Large intestine (tissue), 3 donors: ENCODE results near the gene GTPBP1. TPM values are rescaled to one million over a fixed set of nuclear protein-coding genes. Genes with fewer than 3 reads are reported as not detected.

Experiments used
- DNase-seq, 2 donors: peaks; one replicate each; pipeline versions ENCODE4 v3.0.0 to v3.0.0-alpha.2; 2013
- H3K27ac ChIP-seq: one replicate; pipeline ENCODE4 v1.5.1; 2013; ENCODE audit warnings: low read length
- H3K27me3 ChIP-seq: 2 replicates; pipeline ENCODE4 v1.6.1; 2013; ENCODE audit warnings: low read length; ENCODE audit not compliant: control insufficient read depth, insufficient read depth
- H3K36me3 ChIP-seq: 2 replicates; pipeline ENCODE4 v1.6.1; 2013; ENCODE audit warnings: low read length; ENCODE audit not compliant: control insufficient read depth, insufficient read depth
- H3K4me1 ChIP-seq: one replicate; pipeline ENCODE4 v1.6.1; 2013; ENCODE audit warnings: low read length; ENCODE audit not compliant: control insufficient read depth, insufficient read depth
- H3K4me3 ChIP-seq: one replicate; pipeline ENCODE4 v1.5.1; 2013; ENCODE audit warnings: low read length
- H3K9me3 ChIP-seq: one replicate; pipeline ENCODE4 v1.6.1; 2013; ENCODE audit warnings: mild to moderate bottlenecking, low read depth, low read length, moderate library complexity; ENCODE audit not compliant: control insufficient read depth
- WGBS: methylation state at CpG from one replicate; pipeline ENCODE4 v1.1.5; 2013; ENCODE audit warnings: low lambda C conversion rate; ENCODE audit not compliant: insufficient coverage; 5-methylcytosine and 5-hydroxymethylcytosine counted together
- polyA plus RNA-seq: library from polyadenylated mRNA; unstranded; fragments of 120-200 nt; gene quantifications from one replicate; pipeline ENCODE4 v1.2.1, GENCODE V29; 2013

The GTPBP1 gene
- polyA plus RNA-seq, 1 donor = 57.4 TPM

DNA sequence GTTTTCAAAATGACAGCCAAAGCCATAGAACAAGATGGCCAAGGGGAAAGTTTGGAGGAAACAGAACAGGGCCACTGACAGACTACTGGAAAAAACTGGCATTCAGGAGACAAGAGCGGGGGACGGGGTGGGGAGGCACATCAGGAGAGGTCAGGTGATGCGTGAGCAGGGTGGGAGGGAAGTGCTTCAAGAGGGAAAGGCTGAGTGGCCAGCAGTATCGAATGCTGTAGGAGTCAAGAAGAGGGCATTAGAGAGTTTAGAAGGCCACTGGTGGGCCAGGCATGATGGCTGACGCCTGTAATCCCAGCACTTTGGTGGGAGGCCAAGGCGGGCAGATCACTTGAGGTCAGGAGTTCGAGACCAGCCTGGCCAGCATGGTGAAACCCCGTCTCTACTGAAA lies 8.2 kb downstream of the GTPBP1 start:
- DNase-seq = no peak
- no CpG with 5 or more reads among the region's 8 CpGs for WGBS
- H3K27me3 ChIP-seq = no peaks in the 10 kb centered on the region
- no peaks in the 10 kb centered on the region for H3K4me1 ChIP-seq
- no peak overlapping the region for H3K4me3 ChIP-seq
- peaks cover 56% of the 10 kb centered on the region for H3K36me3 ChIP-seq
- no peaks in the 10 kb centered on the region for H3K9me3 ChIP-seq
- H3K27ac ChIP-seq = no peak overlapping the region

DNA sequence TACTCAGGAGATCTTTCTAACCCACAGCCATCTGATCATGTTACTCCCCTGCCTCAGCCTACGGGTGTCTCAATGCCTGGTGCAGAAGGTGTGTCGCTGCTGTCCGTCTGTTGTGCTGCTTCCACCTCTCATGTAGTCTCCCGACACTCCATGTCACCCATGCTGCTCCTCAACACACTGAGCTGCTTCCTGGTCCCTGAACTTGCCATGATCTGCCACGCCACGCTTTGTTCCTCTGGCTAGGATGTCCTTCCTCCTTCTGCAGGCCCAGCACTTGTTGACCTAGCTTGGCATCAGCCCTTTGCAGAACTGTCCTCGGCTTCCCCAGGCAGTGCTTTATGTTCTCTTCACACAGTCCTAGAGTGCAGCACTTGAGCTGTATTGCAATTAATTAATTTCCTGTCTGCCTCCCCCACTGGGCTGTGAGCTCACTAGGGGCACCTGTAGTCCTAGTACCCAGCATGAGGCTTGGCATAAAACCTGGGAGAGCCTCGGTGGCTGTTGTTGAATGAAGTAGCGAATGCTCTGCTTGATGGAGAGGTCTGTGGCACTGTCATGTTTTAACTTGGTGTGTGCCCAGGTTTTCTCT lies 9.5 kb downstream of the GTPBP1 start:
- no peaks in the 10 kb centered on the region for H3K27me3 ChIP-seq
- no peak overlapping the region for H3K27ac ChIP-seq
- no peak for DNase-seq
- peaks cover 46% of the 10 kb centered on the region for H3K36me3 ChIP-seq
- WGBS = 80% methylated on average over 1 of the region's 9 CpGs
- H3K4me3 ChIP-seq = no peak overlapping the region
- no peaks in the 10 kb centered on the region for H3K9me3 ChIP-seq
- H3K4me1 ChIP-seq = no peaks in the 10 kb centered on the region

DNA sequence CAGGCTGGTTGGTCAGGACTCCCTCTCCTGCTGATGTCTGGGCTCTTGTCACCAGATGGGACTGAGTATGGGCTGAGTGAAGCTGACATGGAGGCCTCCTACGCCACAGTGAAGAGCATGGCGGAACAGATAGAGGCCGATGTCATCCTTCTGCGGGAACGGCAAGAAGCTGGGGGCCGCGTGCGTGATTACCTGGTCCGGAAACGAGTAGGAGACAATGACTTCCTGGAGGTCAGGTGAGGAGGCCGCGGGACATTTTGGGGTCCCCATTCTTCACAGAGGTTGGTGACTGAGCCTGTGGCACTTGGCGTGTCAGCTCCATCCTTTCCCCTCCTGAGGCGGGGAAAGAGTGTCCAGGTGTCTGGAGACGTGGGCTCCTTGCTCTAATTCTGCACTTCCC lies 10.1 kb downstream of the GTPBP1 start:
- no peaks in the 10 kb centered on the region for H3K27me3 ChIP-seq
- peaks cover 50% of the 10 kb centered on the region for H3K36me3 ChIP-seq
- DNase-seq = no peak
- H3K4me1 ChIP-seq = no peaks in the 10 kb centered on the region
- H3K27ac ChIP-seq = no peak overlapping the region
- H3K4me3 ChIP-seq = no peak overlapping the region
- WGBS = no CpG with 5 or more reads among the region's 15 CpGs
- H3K9me3 ChIP-seq = no peaks in the 10 kb centered on the region

DNA sequence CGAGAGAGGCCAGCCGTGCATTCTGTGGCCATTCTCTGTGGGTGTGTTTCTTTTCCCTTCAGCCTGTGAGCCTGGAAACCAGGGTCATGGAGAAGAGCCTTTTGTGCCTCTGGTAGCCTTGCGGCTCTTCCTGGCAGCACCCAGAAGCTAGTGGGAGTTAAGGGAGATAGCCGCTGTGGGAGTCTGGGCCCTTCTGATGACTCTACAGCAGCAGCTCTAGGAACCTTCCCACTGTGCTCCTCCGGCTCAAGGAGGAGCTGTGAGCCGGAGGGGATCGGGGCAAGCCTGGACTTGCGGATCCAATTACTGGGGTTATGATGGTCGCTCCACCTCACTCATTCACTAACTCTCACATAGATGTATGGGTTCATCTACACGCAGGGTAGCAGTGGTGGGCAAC lies 10.5 kb downstream of the GTPBP1 start:
- H3K9me3 ChIP-seq = no peaks in the 10 kb centered on the region
- H3K27me3 ChIP-seq = no peaks in the 10 kb centered on the region
- no peaks in the 10 kb centered on the region for H3K4me1 ChIP-seq
- H3K4me3 ChIP-seq = no peak overlapping the region
- no peak overlapping the region for H3K27ac ChIP-seq
- WGBS = 100% methylated on average over 1 of the region's 10 CpGs
- DNase-seq = no peak
- H3K36me3 ChIP-seq = peaks cover 52% of the 10 kb centered on the region

DNA sequence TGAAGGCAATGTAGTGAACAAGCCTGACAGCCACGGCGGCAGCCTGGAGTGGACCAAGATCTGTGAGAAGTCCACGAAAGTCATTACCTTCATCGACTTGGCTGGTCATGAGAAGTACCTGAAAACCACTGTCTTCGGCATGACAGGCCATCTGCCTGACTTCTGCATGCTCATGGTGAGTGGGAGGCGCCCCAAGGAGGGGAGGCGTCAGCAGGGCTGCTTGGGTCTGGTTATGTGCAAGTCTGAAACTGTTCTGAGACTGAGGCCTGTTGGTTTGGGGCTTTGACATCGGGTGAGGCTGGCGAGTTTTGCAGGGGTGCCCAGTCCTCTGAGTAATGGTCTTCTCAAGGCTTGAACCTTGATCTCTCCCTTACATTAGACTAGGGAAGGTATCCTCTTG lies 11.1 kb downstream of the GTPBP1 start:
- Histone ChIP-seq H3K36me3 (peaks cover 55% of the 10 kb centered on the region), H3K4me3 (no peak overlapping the region)
- no CpG with 5 or more reads among the region's 9 CpGs for WGBS

DNA sequence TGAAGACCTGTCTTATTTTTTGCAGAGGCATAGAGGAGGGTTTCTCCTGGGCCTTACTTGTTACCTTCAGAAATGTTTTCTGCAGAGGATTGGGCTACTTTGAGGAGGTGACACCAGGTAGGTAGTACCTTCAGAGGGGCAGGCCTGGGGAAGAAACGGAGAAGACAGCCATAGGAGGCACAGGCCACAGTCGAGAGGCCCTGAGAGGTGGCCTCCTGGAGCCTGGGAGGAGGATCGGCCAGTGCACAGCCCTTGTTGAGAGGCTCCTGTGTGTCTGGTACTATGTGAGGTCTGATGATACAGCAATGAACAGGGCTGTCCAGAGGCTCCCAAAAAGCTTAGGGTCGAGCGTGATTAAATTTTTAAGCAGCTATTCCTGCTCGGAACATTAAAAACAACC lies 11.5 kb downstream of the GTPBP1 start:
- Histone ChIP-seq H3K9me3 (no peaks in the 10 kb centered on the region), H3K4me3 (no peak overlapping the region), H3K36me3 (peaks cover 54% of the 10 kb centered on the region), H3K27me3 (no peaks in the 10 kb centered on the region), H3K27ac (no peak overlapping the region), H3K4me1 (no peaks in the 10 kb centered on the region)
- WGBS = no CpG with 5 or more reads among the region's 6 CpGs
- no peak for DNase-seq

More for the DNA sequence above, 11.1 kb downstream of the GTPBP1 start:
- DNase-seq = no peak
- no peaks in the 10 kb centered on the region for H3K27me3 ChIP-seq
- no peaks in the 10 kb centered on the region for H3K4me1 ChIP-seq
- H3K9me3 ChIP-seq = no peaks in the 10 kb centered on the region
- no peak overlapping the region for H3K27ac ChIP-seq

DNA sequence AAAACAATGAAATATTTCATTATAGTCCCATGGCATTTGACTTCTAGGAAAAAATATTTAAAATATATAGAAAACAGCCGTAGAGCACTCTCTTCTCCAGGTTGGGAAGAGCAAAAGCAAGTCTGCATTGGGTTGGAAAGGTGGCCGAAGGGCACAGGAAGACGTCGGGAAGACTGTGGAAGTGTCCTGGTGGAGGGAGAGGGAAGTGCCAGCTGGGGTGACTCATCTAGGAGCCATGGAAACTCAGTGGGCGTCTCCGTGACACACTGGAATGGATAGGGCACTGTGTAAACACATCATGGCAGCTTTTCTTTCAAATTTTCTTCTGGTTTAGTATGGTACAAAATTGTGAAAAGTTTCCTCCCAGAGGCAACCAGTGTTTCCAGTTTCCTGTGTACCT lies 12.7 kb downstream of the GTPBP1 start:
- WGBS = no CpG with 5 or more reads among the region's 6 CpGs
- Histone ChIP-seq H3K4me3 (no peak overlapping the region), H3K36me3 (peaks cover 59% of the 10 kb centered on the region), H3K4me1 (no peaks in the 10 kb centered on the region), H3K27me3 (no peaks in the 10 kb centered on the region), H3K9me3 (no peaks in the 10 kb centered on the region), H3K27ac (peak overlapping the region; percentile 39)
- peak; percentile 67 to 74 for DNase-seq

DNA sequence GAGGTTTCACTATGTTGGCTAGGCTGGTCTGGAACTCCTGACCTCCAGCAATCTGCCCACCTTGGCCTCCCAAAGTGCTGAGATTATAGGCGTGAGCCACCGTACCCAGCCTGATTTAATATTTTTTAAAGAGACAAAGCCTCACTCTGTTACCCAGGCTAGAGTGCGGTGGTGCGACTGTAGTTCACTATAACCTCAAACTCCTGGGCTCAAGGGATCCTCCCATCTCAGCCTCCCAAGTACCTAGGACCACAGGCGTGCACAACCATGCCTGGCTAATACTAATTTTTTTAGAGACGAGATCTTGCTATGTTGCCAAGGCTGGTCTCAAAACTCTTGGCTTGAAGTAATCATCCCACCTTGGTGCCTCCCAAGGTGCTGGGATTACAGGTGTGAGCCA lies 13.5 kb downstream of the GTPBP1 start:
- H3K9me3 ChIP-seq = no peaks in the 10 kb centered on the region
- no peak for DNase-seq
- H3K27me3 ChIP-seq = no peaks in the 10 kb centered on the region
- no peaks in the 10 kb centered on the region for H3K4me1 ChIP-seq
- H3K4me3 ChIP-seq = no peak overlapping the region
- peaks cover 66% of the 10 kb centered on the region for H3K36me3 ChIP-seq
- WGBS = no CpG with 5 or more reads among the region's 6 CpGs
- no peak overlapping the region for H3K27ac ChIP-seq

DNA sequence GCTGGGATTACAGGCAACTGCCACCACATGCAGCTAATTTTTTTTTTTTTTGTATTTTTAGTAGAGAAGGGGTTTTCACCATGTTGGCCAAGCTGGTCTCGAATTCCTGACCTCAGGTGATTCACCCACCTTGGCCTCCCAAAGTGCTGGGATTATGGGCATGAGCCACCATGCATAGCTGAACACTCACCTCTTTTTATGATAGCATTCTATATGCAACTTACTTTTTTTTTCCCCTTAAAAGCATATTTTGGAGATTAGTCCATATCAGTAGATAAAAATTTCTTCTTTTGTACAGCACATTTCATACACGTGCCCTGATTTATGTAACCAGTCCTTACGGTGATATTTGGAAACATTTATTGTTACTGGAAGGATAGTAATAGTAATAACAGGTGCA lies 14.6 kb downstream of the GTPBP1 start:
- Histone ChIP-seq H3K36me3 (peaks cover 73% of the 10 kb centered on the region), H3K9me3 (no peaks in the 10 kb centered on the region), H3K4me3 (no peak overlapping the region), H3K4me1 (no peaks in the 10 kb centered on the region), H3K27me3 (no peaks in the 10 kb centered on the region), H3K27ac (no peak overlapping the region)
- no peak for DNase-seq
- 87% methylated on average over 2 of the region's 3 CpGs for WGBS

DNA sequence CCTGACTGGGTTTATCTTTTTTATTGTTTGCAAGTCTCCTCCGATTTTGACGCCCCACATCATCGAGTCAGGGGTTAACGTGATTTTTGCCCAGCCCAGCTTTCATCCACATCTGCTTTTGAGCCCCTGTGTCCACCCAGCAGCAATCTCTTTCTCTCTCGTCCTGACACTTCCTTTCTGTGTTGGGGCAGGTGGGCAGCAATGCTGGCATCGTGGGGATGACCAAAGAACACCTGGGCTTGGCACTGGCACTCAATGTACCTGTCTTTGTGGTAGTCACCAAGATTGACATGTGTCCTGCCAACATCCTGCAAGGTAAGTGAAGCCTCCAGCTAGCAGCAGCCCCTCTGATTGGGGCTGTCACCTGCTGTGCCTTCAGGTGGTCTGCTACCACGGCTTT lies 15.8 kb downstream of the GTPBP1 start:
- H3K27ac ChIP-seq = no peak overlapping the region
- no peak overlapping the region for H3K4me3 ChIP-seq
- H3K9me3 ChIP-seq = no peaks in the 10 kb centered on the region
- WGBS = 100% methylated on average over 1 of the region's 7 CpGs
- H3K4me1 ChIP-seq = no peaks in the 10 kb centered on the region
- H3K27me3 ChIP-seq = no peaks in the 10 kb centered on the region
- peaks cover 73% of the 10 kb centered on the region for H3K36me3 ChIP-seq
- no peak for DNase-seq

DNA sequence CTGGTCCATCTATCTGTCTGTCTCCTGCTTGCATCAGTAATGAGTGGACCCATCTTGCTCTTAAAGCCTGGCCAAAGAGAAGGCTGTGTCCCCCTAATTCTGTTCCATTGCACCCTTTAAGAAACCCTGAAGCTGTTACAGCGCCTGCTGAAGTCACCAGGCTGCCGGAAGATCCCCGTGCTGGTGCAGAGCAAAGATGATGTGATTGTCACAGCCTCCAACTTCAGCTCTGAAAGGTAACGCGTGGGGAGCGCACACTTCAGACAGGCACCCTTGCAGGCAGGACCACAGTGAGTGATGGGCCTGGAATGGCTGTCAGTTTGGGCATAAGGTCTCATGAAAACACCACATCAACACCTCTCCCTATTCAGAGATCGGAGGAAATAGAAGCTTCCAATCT lies 18.4 kb downstream of the GTPBP1 start:
- no peaks in the 10 kb centered on the region for H3K9me3 ChIP-seq
- no peak for DNase-seq
- no CpG with 5 or more reads among the region's 7 CpGs for WGBS
- H3K4me1 ChIP-seq = no peaks in the 10 kb centered on the region
- no peak overlapping the region for H3K27ac ChIP-seq
- H3K4me3 ChIP-seq = no peak overlapping the region
- peaks cover 85% of the 10 kb centered on the region for H3K36me3 ChIP-seq
- H3K27me3 ChIP-seq = no peaks in the 10 kb centered on the region
